Activated T-cell treated with anti-CD3 and anti-CD28 coated beads, Interleukin-2, amount 50 U/mL, for 72 hours (primary cell): ENCODE data around the gene MEPCE. TPM values are rescaled to one million over a fixed set of nuclear protein-coding genes. Genes with fewer than 3 reads are reported as not detected.

Experiments used
- ATAC-seq, 2 donors: fragments of 150-1000 bp; cut with Tn5 transposase; replicated peaks in 1 of 2; 2 replicates each; pipeline ENCODE4 v1.10.0; 2021; ENCODE audit warnings: moderate library complexity in 2 of 2, mild to moderate bottlenecking in 1 of 2
- DNase-seq, 2 donors: peaks; one replicate each; pipeline ENCODE4 v3.0.0; 2021 to 2022; ENCODE audit warnings: mixed read lengths in 1 of 2
- H3K27ac Mint-ChIP-seq: one replicate; pipeline ENCODE4 v1.8.0; 2022; ENCODE audit warnings: mild to moderate bottlenecking, moderate library complexity, mixed read lengths
- H3K27me3 Mint-ChIP-seq: one replicate; pipeline ENCODE4 v1.8.0; 2022; ENCODE audit warnings: low read depth, mixed read lengths
- H3K36me3 Mint-ChIP-seq, 2 donors: one replicate each; pipeline ENCODE4 v1.8.0; 2022; ENCODE audit warnings: mixed read lengths in 2 of 2, mild to moderate bottlenecking in 1 of 2; ENCODE audit not compliant: insufficient read depth in 2 of 2
- H3K4me1 Mint-ChIP-seq: one replicate; pipeline ENCODE4 v1.8.0; 2022; ENCODE audit warnings: low read depth, mixed read lengths
- H3K4me3 Mint-ChIP-seq, 2 donors: one replicate each; pipeline ENCODE4 v1.8.0; 2022; ENCODE audit warnings: mild to moderate bottlenecking in 2 of 2, mixed read lengths in 2 of 2, moderate library complexity in 2 of 2
- H3K9me3 Mint-ChIP-seq, 2 donors: one replicate each; pipeline ENCODE4 v1.8.0; 2022; ENCODE audit warnings: mixed read lengths in 2 of 2
- total RNA-seq, 2 donors: library from RNA; stranded (reverse); gene quantifications; one replicate each; pipeline ENCODE4 v1.2.3, GENCODE V29; 2022

MEPCE gene
- total RNA-seq, 2 donors from 2014 or later: 61.0 to 66.7 TPM

DNA sequence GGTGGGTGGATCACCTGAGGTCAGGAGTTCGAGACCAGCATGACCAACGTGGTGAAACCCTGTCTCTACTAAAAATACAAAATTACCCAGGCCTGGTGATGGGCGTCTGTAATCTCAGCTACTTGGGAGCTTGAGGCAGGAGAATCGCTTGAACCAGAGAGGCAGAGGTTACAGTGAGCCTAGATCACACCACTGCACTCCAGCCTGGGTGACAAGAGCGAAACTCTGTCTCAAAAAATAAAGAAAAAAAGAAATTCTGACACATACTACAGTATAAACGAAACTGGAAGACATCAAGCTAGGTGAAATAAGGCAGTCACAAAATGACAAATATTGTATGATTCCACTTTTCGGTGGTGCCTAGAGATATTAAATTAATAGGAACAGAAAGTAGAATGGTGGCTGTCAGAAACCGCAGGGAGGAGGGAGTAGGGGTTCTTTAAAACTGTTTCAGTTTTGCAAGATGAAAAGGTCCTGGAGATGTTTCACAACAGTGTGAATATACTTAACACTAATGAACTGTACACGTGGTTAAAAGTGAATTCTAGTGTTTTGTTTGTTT is 33.1 kb upstream of the MEPCE start:
- H3K4me3 Mint-ChIP-seq: peak overlapping the region; percentile 33 to 77
- H3K36me3 Mint-ChIP-seq: no peaks in the 10 kb centered on the region
- ATAC-seq: peak; percentile 94 to 96
- peak overlapping the region; percentile 86 for H3K27ac Mint-ChIP-seq
- H3K9me3 Mint-ChIP-seq: no peaks in the 10 kb centered on the region
- peak; percentile 63 to 69 for DNase-seq
- peaks cover 17% of the 10 kb centered on the region for H3K4me1 Mint-ChIP-seq
- peaks cover 50% of the 10 kb centered on the region for H3K27me3 Mint-ChIP-seq

DNA sequence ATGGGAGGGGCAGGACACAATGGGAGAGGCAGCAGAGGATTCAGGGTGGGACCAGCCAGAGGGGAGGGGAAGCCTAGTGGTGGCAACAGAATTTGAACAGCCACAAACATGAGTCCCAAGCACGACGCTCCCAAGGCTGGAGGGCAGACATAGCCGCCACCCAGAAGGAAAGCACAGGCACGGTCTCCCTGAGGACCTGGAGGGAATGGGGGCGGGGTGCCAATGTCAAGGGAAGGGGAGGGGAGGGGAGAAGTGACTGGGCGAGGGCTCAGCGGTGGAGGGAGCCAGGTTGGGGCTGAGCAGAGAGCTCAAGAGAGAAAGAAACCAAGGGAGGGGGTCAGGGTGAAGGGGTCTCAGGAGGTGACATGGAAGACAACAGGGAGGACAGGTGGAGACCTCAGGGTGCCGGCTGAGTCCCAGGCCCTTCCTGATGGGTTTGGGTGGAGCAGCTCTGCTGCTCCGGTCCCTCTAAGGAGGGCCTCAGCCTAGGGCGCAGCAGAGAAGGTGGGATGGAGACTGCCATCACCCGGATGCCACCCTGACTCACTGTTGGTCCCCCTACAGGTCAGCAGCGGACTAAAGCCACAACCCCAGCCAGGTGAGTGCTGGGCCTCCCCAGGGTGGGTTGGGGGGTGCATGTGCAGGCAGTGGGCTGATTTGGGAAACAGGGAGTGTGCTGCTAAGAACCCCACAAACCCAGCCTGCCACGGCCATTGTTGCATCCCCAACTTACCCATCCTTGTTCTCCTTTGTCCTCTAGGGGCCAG is 32.1 kb upstream of the MEPCE start:
- Mint-ChIP-seq H3K36me3 (no peaks in the 10 kb centered on the region), H3K9me3 (no peaks in the 10 kb centered on the region), H3K27me3 (peaks cover 50% of the 10 kb centered on the region), H3K27ac (no peak overlapping the region), H3K4me1 (peaks cover 17% of the 10 kb centered on the region), H3K4me3 (no peak overlapping the region)
- DNase-seq: no peak
- ATAC-seq: no peak

GRCh38 chr7:100398239-100398638 is 31.4 kb upstream of the MEPCE start:
- H3K9me3 Mint-ChIP-seq: no peaks in the 10 kb centered on the region
- DNase-seq: no peak
- no peak for ATAC-seq
- H3K4me3 Mint-ChIP-seq: no peak overlapping the region
- H3K36me3 Mint-ChIP-seq: no peaks in the 10 kb centered on the region
- H3K4me1 Mint-ChIP-seq: peaks cover 17% of the 10 kb centered on the region
- no peak overlapping the region for H3K27ac Mint-ChIP-seq
- peaks cover 47% of the 10 kb centered on the region for H3K27me3 Mint-ChIP-seq

GRCh38 chr7:100400041-100400440 is 29.6 kb upstream of the MEPCE start:
- peaks cover 17% of the 10 kb centered on the region for H3K4me1 Mint-ChIP-seq
- H3K27me3 Mint-ChIP-seq: peaks cover 38% of the 10 kb centered on the region
- H3K36me3 Mint-ChIP-seq: no peaks in the 10 kb centered on the region
- H3K9me3 Mint-ChIP-seq: no peaks in the 10 kb centered on the region
- no peak for ATAC-seq
- no peak overlapping the region for H3K27ac Mint-ChIP-seq
- H3K4me3 Mint-ChIP-seq: no peak overlapping the region
- DNase-seq: no peak

GRCh38 chr7:100400656-100401055 is 29.0 kb upstream of the MEPCE start:
- no peak overlapping the region for H3K27ac Mint-ChIP-seq
- DNase-seq: peak in 1 of 2 donors; percentile 10
- no peaks in the 10 kb centered on the region for H3K36me3 Mint-ChIP-seq

DNA sequence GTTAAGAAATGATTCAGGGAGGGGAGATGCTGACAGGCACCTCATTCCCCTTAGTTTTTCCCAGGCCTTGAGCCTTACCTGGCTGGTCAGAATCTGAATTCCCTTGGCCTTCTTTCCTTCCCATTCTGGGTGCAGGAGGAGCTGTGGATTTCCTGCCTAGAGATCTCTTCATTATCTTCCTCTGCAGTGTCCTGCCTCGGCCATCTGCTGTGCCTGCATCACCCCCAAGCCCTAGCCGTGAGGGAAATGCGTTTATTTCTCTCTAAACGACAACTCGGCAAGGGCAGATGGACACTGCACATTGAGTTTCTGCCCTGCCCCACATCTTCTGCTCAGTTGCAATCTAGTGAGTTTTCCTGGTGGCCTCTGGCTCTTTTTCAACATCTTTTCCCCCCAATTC is 27.8 kb upstream of the MEPCE start:
- Mint-ChIP-seq H3K27ac (peak overlapping the region; percentile 41), H3K4me1 (peaks cover 9% of the 10 kb centered on the region), H3K9me3 (no peaks in the 10 kb centered on the region), H3K27me3 (peaks cover 31% of the 10 kb centered on the region), H3K4me3 (no peak overlapping the region), H3K36me3 (no peaks in the 10 kb centered on the region)
- DNase-seq (no peak), ATAC-seq (no peak)

More at GRCh38 chr7:100400656-100401055, 29.0 kb upstream of the MEPCE start:
- Mint-ChIP-seq H3K27me3 (peaks cover 33% of the 10 kb centered on the region), H3K4me1 (peaks cover 17% of the 10 kb centered on the region), H3K4me3 (no peak overlapping the region), H3K9me3 (no peaks in the 10 kb centered on the region)
- ATAC-seq: no peak

GRCh38 chr7:100402241-100402640 is 27.4 kb upstream of the MEPCE start:
- Mint-ChIP-seq H3K36me3 (no peaks in the 10 kb centered on the region), H3K9me3 (no peaks in the 10 kb centered on the region), H3K4me1 (peaks cover 5% of the 10 kb centered on the region), H3K4me3 (no peak overlapping the region), H3K27ac (peak overlapping the region; percentile 41), H3K27me3 (peaks cover 27% of the 10 kb centered on the region)
- DNase-seq (no peak), ATAC-seq (no peak)

DNA sequence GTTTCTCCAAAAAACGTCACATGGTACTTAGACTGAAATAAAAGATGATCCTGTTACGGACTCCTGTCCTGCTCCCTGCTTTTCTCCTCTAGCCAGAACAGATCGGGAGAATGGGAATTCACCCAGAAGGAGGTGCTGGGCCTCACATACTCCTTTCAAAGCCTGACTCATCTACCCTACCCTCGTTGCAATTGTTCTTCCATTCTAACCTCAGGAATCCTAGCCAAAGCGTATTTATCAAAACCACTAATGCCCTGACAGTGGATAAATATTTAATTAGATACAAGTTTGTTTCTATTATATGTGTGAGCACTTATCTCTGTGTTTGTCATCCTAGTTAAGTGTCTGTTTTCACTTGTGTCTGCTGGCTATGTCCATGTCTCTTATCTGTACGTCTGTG is 22.9 kb upstream of the MEPCE start:
- H3K27ac Mint-ChIP-seq: no peak overlapping the region
- DNase-seq (no peak), ATAC-seq (no peak)
- H3K4me1 Mint-ChIP-seq: no peaks in the 10 kb centered on the region
- peaks cover 7% of the 10 kb centered on the region for H3K27me3 Mint-ChIP-seq
- no peaks in the 10 kb centered on the region for H3K36me3 Mint-ChIP-seq
- no peaks in the 10 kb centered on the region for H3K9me3 Mint-ChIP-seq
- H3K4me3 Mint-ChIP-seq: no peak overlapping the region

GRCh38 chr7:100407285-100408180 is 22.1 kb upstream of the MEPCE start:
- DNase-seq (peak; percentile 44 to 54), ATAC-seq (peak; percentile 81 to 83)
- H3K27me3 Mint-ChIP-seq: no peaks in the 10 kb centered on the region
- H3K4me1 Mint-ChIP-seq: no peaks in the 10 kb centered on the region
- no peak overlapping the region for H3K27ac Mint-ChIP-seq
- no peaks in the 10 kb centered on the region for H3K9me3 Mint-ChIP-seq
- H3K36me3 Mint-ChIP-seq: no peaks in the 10 kb centered on the region
- no peak overlapping the region for H3K4me3 Mint-ChIP-seq

GRCh38 chr7:100411101-100411500 is 18.5 kb upstream of the MEPCE start:
- Mint-ChIP-seq H3K9me3 (no peaks in the 10 kb centered on the region), H3K27me3 (peaks cover 6% of the 10 kb centered on the region), H3K4me3 (no peak overlapping the region), H3K36me3 (no peaks in the 10 kb centered on the region), H3K4me1 (peaks cover 6% of the 10 kb centered on the region), H3K27ac (no peak overlapping the region)
- DNase-seq (no peak), ATAC-seq (no peak)

DNA sequence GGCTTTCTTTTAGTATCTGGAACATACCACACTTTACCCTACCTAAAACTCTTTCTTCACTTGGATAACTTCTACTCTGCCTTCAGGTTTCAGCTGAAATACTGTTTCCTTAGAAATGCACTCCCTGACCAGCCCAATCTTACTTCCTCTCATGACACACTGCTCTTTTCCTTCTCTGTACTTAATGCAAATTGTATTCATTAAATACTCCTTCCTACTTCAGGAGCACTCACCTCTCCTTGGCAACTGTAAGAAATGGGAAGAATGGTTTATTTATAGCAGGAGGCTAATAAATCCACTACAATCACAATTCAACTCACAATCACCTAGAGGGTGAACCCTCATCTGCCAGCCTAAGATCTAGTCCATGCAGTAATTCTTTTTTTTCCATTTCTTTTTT is 16.3 kb upstream of the MEPCE start:
- no peak for ATAC-seq
- DNase-seq: no peak
- Mint-ChIP-seq H3K4me1 (peaks cover 6% of the 10 kb centered on the region), H3K27me3 (peaks cover 6% of the 10 kb centered on the region), H3K4me3 (no peak overlapping the region), H3K27ac (peak overlapping the region; percentile 52), H3K9me3 (no peaks in the 10 kb centered on the region), H3K36me3 (no peaks in the 10 kb centered on the region)

- Mint-ChIP-seq H3K4me3 (no peak overlapping the region), H3K36me3 (no peaks in the 10 kb centered on the region), H3K9me3 (no peaks in the 10 kb centered on the region), H3K27ac (no peak overlapping the region), H3K27me3 (peaks cover 6% of the 10 kb centered on the region), H3K4me1 (peaks cover 6% of the 10 kb centered on the region)
- DNase-seq: no peak
- peak in 1 of 2 donors; percentile 21 for ATAC-seq
These were observed 15.7 kb upstream of the MEPCE start for GRCh38 chr7:100413889-100414288.

- Mint-ChIP-seq H3K27ac (no peak overlapping the region), H3K4me3 (no peak overlapping the region), H3K4me1 (peaks cover 6% of the 10 kb centered on the region), H3K9me3 (no peaks in the 10 kb centered on the region), H3K36me3 (no peaks in the 10 kb centered on the region), H3K27me3 (peaks cover 6% of the 10 kb centered on the region)
- ATAC-seq (no peak), DNase-seq (no peak)
These were observed 14.2 kb upstream of the MEPCE start for GRCh38 chr7:100415448-100415847.
